Activated CD4-positive, CD25-positive, alpha-beta regulatory T cell treated with anti-CD3 and anti-CD28 coated beads, Interleukin-2, amount 50 U/mL, for 24 hours (primary cell): Measurements from ENCODE around the gene ABHD17A.
A peak's percentile ranks its signal among the peaks of the same experiment; 100 is the strongest.

Experiments
- ATAC-seq, 2 donors: fragments of 150-1000 bp; cut with Tn5 transposase; one replicate each; pipeline ENCODE4 v1.10.0; 2021; ENCODE audit warnings: mild to moderate bottlenecking in 1 of 2, moderate library complexity in 1 of 2

The ABHD17A gene

GRCh38 chr19:1885398-1886119 lies at the start of gene ABHD17A:
Gene ABHD17A, minus strand, starts transcription at chr19:1885496. Its CDS starts 3,930 bp downstream, at chr19:1881566.
- ATAC-seq: peak; percentile 90 to 91

- ATAC-seq: no peak
Observed at GRCh38 chr19:1933942-1934341, 48.6 kb upstream of the ABHD17A start.

GRCh38 chr19:1933244-1933643 lies 47.9 kb upstream of the ABHD17A start:
- no peak for ATAC-seq

GRCh38 chr19:1932395-1932794 lies 47.1 kb upstream of the ABHD17A start:
- ATAC-seq: no peak

GRCh38 chr19:1931445-1931844 lies 46.1 kb upstream of the ABHD17A start:
- ATAC-seq: no peak

GRCh38 chr19:1929021-1929742 lies 43.9 kb upstream of the ABHD17A start:
- ATAC-seq: peak; percentile 92 to 99

GRCh38 chr19:1925544-1925943 lies 40.2 kb upstream of the ABHD17A start:
- no peak for ATAC-seq

- no peak for ATAC-seq
Observed at GRCh38 chr19:1924320-1924961, 39.1 kb upstream of the ABHD17A start.

- ATAC-seq: peak; percentile 83 to 89
Observed at GRCh38 chr19:1923319-1923718, 38.0 kb upstream of the ABHD17A start.

- no peak for ATAC-seq
Observed at GRCh38 chr19:1922803-1923202, 37.5 kb upstream of the ABHD17A start.

- ATAC-seq: no peak
Observed at GRCh38 chr19:1921825-1922224, 36.5 kb upstream of the ABHD17A start.

- no peak for ATAC-seq
Observed at GRCh38 chr19:1921326-1921725, 36.0 kb upstream of the ABHD17A start.

GRCh38 chr19:1920644-1921043 lies 35.3 kb upstream of the ABHD17A start:
- ATAC-seq: no peak

GRCh38 chr19:1918975-1919374 lies 33.7 kb upstream of the ABHD17A start:
- no peak for ATAC-seq

- ATAC-seq: no peak
Observed at GRCh38 chr19:1917926-1918325, 32.6 kb upstream of the ABHD17A start.

- no peak for ATAC-seq
Observed at GRCh38 chr19:1917146-1917545, 31.9 kb upstream of the ABHD17A start.

GRCh38 chr19:1914826-1915341 lies 29.6 kb upstream of the ABHD17A start:
- ATAC-seq: no peak

- ATAC-seq: no peak
Observed at GRCh38 chr19:1913781-1914577, 28.7 kb upstream of the ABHD17A start.

- no peak for ATAC-seq
Observed at GRCh38 chr19:1912760-1913505, 27.6 kb upstream of the ABHD17A start.

- ATAC-seq: no peak
Observed at GRCh38 chr19:1911995-1912394, 26.7 kb upstream of the ABHD17A start.

GRCh38 chr19:1911098-1911497 lies 25.8 kb upstream of the ABHD17A start:
- no peak for ATAC-seq

- ATAC-seq: no peak
Observed at GRCh38 chr19:1910177-1910576, 24.9 kb upstream of the ABHD17A start.
